ENCODE data around the gene EREG. TPM values are rescaled to one million over a fixed set of nuclear protein-coding genes. Genes with fewer than 3 reads are reported as not detected.

Gene EREG
- total and polyA plus RNA-seq, 2 of the 8 experiments (the other 6 are each of a cell fraction or from before 2014, with no cell fraction given) = not detected

DNA sequence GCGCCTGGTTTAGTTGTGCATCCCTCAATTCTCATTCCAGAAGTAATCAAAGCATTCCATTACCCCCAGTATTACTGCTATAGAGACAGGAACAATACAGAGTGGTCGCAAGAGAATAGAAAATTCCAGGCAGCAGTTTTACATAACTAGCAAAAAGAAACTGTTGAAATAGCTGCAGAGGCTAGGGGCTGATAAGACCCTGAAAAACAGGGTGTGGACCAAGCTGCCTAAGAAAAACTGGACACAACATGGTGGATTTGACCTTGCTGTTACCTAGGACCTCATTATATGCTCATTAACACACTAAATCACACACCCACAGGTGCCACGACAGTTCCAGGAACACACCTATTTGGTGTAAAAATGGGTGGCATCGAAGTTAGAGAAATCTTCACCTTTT lies 41.3 kb upstream of the EREG start:
- 80% methylated on average over 4 of the region's 4 CpGs; no CpG with 5 or more reads in 1 of the 2 experiments for WGBS, 2 experiments (ENCODE audit: extremely low coverage in 1 of 2, insufficient coverage in 1 of 2, insufficient read length in 1 of 2, insufficient replicate concordance in 2 of 2, low coverage in 1 of 2, low lambda C conversion rate in 2 of 2, missing lambda C conversion rate in 1 of 2)
- Histone ChIP-seq H2AFZ (ENCODE audit: low read length) (no peak overlapping the region), H3K18ac (ENCODE audit: extremely low read depth, low read length) (no peak overlapping the region), H3K23me2 (ENCODE audit: low read depth, low read length) (no peaks in the 10 kb centered on the region), H3K36me3 (ENCODE audit: control insufficient read depth in 2 of 4, insufficient read depth in 4 of 4, low read length in 3 of 4) (no peaks in the 10 kb centered on the region), H2BK120ac (replicated peaks; ENCODE audit: low read depth, low read length) (no peak overlapping the region), H3K14ac (ENCODE audit: insufficient read length) (no peak overlapping the region), H3K79me1 (ENCODE audit: low read depth, low read length) (no peaks in the 10 kb centered on the region), H3K4me2 (ENCODE audit: insufficient read depth in 1 of 2, low read depth in 2 of 2, low read length in 2 of 2) (no peak overlapping the region), H3K4me1 (replicated peaks in 1 of 4; ENCODE audit: control insufficient read depth in 3 of 4, insufficient read depth in 4 of 4, low read length in 3 of 4) (peaks cover 0 to 7% (median under 1%) of the 10 kb centered on the region in 4 experiments; a peak in 2 of 7 replicates), H3K23ac (ENCODE audit: insufficient read length) (no peak overlapping the region), H2BK12ac (ENCODE audit: low read depth, low read length) (no peak overlapping the region), H2BK15ac (ENCODE audit: low read length) (no peak overlapping the region), H3K9me3 (ENCODE audit: insufficient read depth in 2 of 2, low read depth in 1 of 2, low read length in 1 of 2) (no peaks in the 10 kb centered on the region), H4K8ac (ENCODE audit: extremely low read depth, insufficient read depth, low read length) (no peak overlapping the region), H4K5ac (ENCODE audit: insufficient read length, low read depth, low read length) (no peak overlapping the region), H4K20me1 (replicated peaks in 1 of 2; ENCODE audit: control insufficient read depth in 1 of 2, insufficient read depth in 2 of 2, low read length in 2 of 2) (no peaks in the 10 kb centered on the region), H2AK5ac (ENCODE audit: low read depth, low read length) (no peak overlapping the region), H2BK5ac (ENCODE audit: low read depth, low read length) (no peak overlapping the region), H3K27me3 (replicated peaks in 1 of 4; ENCODE audit: control insufficient read depth in 3 of 4, extremely low read depth in 1 of 4, insufficient read depth in 3 of 4, low read length in 3 of 4) (no peaks in the 10 kb centered on the region), H3K4me3 (ENCODE audit: extremely low read depth in 1 of 4, insufficient read depth in 2 of 4, low read depth in 3 of 4, low read length in 4 of 4) (no peak overlapping the region), H2BK20ac (ENCODE audit: low read length) (no peak overlapping the region), H3K56ac (replicated peaks; ENCODE audit: insufficient read length, low read depth, low read length) (no peak overlapping the region), H3K27ac (ENCODE audit: low read depth, low read length) (no peak overlapping the region), H3K79me2 (ENCODE audit: control insufficient read depth in 1 of 2, insufficient read depth in 2 of 2, low read length in 2 of 2) (no peaks in the 10 kb centered on the region), H4K91ac (replicated peaks; ENCODE audit: insufficient read length, low read length) (no peak overlapping the region), H3K9ac (replicated peaks in 1 of 4; ENCODE audit: extremely low read depth in 1 of 4, low read depth in 3 of 4, low read length in 3 of 4) (no peak overlapping the region), H3K4ac (replicated peaks; ENCODE audit: insufficient read length, low read depth, low read length) (no peak overlapping the region)
- ChIA-PET CTCF (ENCODE audit: partially characterized antibody) (interaction anchor here (1.1 to 2.4 kb wide), 6 partner anchors 8 to 352 kb away, joined by 3 to 7 read pairs (median 4); no protein-coding TSS in a partner anchor), POLR2A (ENCODE audit: partially characterized antibody) (no interaction called here)
- no peak for TF ChIP-seq TBP (IDR thresholded peaks at IDR 0.05; ENCODE audit: low read depth, low read length)
- TF ChIP-seq, protein P1, sequence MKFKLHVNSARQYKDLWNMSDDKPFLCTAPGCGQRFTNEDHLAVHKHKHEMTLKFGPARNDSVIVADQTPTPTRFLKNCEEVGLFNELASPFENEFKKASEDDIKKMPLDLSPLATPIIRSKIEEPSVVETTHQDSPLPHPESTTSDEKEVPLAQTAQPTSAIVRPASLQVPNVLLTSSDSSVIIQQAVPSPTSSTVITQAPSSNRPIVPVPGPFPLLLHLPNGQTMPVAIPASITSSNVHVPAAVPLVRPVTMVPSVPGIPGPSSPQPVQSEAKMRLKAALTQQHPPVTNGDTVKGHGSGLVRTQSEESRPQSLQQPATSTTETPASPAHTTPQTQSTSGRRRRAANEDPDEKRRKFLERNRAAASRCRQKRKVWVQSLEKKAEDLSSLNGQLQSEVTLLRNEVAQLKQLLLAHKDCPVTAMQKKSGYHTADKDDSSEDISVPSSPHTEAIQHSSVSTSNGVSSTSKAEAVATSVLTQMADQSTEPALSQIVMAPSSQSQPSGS (IDR thresholded peaks at IDR 0.05; ENCODE audit: low read length) = no peak
- TF ChIP-seq RNF2 (IDR thresholded peaks at IDR 0.05; ENCODE audit: borderline replicate concordance, low read depth, low read length, missing control alignments, poor library complexity, severe bottlenecking) = no peak
- no peak for FAIRE-seq
- no peak for DNase-seq (ENCODE audit: low read depth in 1 of 2, low spot score in 2 of 2)
